ENCODE measurements around the gene DISC1. TPM values are rescaled to one million over a fixed set of nuclear protein-coding genes. Genes with fewer than 3 reads are reported as not detected.

The DISC1 gene
- polyA plus RNA-seq, 1 donor from 2014 or later, result 0.84 TPM

DNA sequence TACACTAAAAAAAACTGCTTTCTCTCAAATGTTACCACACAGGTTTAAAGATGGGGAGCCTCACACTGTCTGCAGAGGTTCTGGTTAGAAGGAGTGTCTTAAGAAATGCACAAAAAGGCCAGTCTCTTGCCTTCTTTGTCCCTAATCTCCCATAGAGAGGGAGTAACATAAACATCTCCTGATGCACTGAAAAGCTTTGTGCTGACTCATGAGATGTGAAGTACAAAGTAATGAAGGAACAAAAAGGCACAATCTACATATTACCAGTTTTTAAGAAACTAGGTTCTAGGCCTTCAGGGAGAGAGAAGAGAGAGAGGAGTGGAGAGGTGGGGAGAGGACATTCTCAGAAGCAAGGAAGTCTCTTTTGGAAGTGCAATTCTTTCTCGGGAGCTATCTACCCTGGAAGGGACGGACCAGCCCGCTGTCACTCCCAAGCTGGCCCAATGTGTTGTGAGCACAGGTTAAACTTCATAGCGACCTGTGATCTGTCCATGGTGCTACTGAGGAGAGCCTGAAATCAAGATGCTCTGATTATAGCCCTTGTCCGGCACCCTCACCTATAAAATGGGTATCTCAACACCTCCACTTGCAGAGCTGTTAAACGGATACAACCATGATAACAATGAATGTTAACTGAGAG lies 458.1 kb downstream of the DISC1 start:
- no peaks in the 10 kb centered on the region for H3K9me3 ChIP-seq (ENCODE audit: low read length)
- no peaks in the 10 kb centered on the region for H3K36me3 ChIP-seq (ENCODE audit: insufficient read depth, low read length)
- H3K4me3 ChIP-seq (ENCODE audit: low read length), result no peak overlapping the region

DNA sequence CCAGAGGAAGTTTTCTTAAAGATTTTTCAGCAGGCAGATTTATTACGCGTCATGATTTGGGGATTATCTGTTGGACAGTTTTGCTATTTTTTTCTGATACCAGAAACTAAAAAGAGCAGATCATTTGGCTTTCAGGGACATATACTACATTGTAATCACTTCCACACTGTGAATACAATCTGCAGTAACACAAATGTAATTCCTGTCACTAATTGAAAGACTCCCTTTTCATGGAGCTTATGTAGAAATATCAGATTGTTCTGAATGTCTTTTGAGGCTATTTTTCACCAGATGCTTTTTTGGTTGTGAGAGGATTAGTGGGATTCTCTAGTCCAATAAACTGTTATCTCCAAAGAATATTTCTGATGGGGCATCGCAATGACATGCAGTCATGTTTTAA lies 464.2 kb downstream of the DISC1 start:
- no peaks in the 10 kb centered on the region for H4K20me1 ChIP-seq (ENCODE audit: insufficient read depth)
- TF ChIP-seq, protein P1, sequence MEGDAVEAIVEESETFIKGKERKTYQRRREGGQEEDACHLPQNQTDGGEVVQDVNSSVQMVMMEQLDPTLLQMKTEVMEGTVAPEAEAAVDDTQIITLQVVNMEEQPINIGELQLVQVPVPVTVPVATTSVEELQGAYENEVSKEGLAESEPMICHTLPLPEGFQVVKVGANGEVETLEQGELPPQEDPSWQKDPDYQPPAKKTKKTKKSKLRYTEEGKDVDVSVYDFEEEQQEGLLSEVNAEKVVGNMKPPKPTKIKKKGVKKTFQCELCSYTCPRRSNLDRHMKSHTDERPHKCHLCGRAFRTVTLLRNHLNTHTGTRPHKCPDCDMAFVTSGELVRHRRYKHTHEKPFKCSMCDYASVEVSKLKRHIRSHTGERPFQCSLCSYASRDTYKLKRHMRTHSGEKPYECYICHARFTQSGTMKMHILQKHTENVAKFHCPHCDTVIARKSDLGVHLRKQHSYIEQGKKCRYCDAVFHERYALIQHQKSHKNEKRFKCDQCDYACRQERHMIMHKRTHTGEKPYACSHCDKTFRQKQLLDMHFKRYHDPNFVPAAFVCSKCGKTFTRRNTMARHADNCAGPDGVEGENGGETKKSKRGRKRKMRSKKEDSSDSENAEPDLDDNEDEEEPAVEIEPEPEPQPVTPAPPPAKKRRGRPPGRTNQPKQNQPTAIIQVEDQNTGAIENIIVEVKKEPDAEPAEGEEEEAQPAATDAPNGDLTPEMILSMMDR (IDR thresholded peaks at IDR 0.05; ENCODE audit: poor library complexity, severe bottlenecking), result no peak
- no peak for TF ChIP-seq MXI1 (conservative IDR thresholded peaks at IDR 0.05; ENCODE audit: poor library complexity, severe bottlenecking)
- no peak for TF ChIP-seq POLR2AphosphoS5 (IDR thresholded peaks at IDR 0.05)
- no peak for TF ChIP-seq TAF1 (IDR thresholded peaks at IDR 0.05; ENCODE audit: low read depth)
- TF ChIP-seq SMC3 (conservative IDR thresholded peaks at IDR 0.05; ENCODE audit: poor library complexity), result no peak
- TF ChIP-seq, protein P2, sequence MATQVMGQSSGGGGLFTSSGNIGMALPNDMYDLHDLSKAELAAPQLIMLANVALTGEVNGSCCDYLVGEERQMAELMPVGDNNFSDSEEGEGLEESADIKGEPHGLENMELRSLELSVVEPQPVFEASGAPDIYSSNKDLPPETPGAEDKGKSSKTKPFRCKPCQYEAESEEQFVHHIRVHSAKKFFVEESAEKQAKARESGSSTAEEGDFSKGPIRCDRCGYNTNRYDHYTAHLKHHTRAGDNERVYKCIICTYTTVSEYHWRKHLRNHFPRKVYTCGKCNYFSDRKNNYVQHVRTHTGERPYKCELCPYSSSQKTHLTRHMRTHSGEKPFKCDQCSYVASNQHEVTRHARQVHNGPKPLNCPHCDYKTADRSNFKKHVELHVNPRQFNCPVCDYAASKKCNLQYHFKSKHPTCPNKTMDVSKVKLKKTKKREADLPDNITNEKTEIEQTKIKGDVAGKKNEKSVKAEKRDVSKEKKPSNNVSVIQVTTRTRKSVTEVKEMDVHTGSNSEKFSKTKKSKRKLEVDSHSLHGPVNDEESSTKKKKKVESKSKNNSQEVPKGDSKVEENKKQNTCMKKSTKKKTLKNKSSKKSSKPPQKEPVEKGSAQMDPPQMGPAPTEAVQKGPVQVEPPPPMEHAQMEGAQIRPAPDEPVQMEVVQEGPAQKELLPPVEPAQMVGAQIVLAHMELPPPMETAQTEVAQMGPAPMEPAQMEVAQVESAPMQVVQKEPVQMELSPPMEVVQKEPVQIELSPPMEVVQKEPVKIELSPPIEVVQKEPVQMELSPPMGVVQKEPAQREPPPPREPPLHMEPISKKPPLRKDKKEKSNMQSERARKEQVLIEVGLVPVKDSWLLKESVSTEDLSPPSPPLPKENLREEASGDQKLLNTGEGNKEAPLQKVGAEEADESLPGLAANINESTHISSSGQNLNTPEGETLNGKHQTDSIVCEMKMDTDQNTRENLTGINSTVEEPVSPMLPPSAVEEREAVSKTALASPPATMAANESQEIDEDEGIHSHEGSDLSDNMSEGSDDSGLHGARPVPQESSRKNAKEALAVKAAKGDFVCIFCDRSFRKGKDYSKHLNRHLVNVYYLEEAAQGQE (IDR thresholded peaks at IDR 0.05; ENCODE audit: borderline replicate concordance), result no peak
- no peak for TF ChIP-seq EZH2 (IDR thresholded peaks at IDR 0.05; ENCODE audit: borderline replicate concordance, insufficient read depth, low read length, poor library complexity, severe bottlenecking)
- no peak for TF ChIP-seq RAD21 (conservative IDR thresholded peaks at IDR 0.05)
- no peak for TF ChIP-seq EP300 (conservative IDR thresholded peaks at IDR 0.05; ENCODE audit: poor library complexity, severe bottlenecking)
- H3F3A ChIP-seq (ENCODE audit: insufficient read depth, low read length, poor library complexity, severe bottlenecking), result no peaks in the 10 kb centered on the region
- H3K79me2 ChIP-seq (replicated peaks; ENCODE audit: insufficient read depth, low read length), result no peaks in the 10 kb centered on the region
- H3K27me3 ChIP-seq (ENCODE audit: insufficient read depth, low read depth, low read length), result no peaks in the 10 kb centered on the region
- H3K27ac ChIP-seq (ENCODE audit: low read length), result no peak overlapping the region
- H3K9me3 ChIP-seq (ENCODE audit: low read length), result no peaks in the 10 kb centered on the region
- H3K9ac ChIP-seq (ENCODE audit: low read length), result no peak overlapping the region
- H3K36me3 ChIP-seq (ENCODE audit: insufficient read depth, low read length), result no peaks in the 10 kb centered on the region
- no peaks in the 10 kb centered on the region for H3K9me2 ChIP-seq (ENCODE audit: insufficient read depth, low read length)
- H2AFZ ChIP-seq (ENCODE audit: low read depth, low read length), result no peak overlapping the region
- no peak overlapping the region for H3K4me3 ChIP-seq (ENCODE audit: low read length)
- no peak overlapping the region for H3K4me2 ChIP-seq (ENCODE audit: low read length)

More for the DNA sequence above, 458.1 kb downstream of the DISC1 start:
- Histone ChIP-seq H2AFZ (ENCODE audit: low read depth, low read length) (no peak overlapping the region), H3K9ac (ENCODE audit: low read length) (no peak overlapping the region), H3K27me3 (ENCODE audit: insufficient read depth, low read depth, low read length) (no peaks in the 10 kb centered on the region), H3K27ac (ENCODE audit: low read length) (no peak overlapping the region), H3K9me2 (ENCODE audit: insufficient read depth, low read length) (no peaks in the 10 kb centered on the region), H3F3A (ENCODE audit: insufficient read depth, low read length, poor library complexity, severe bottlenecking) (no peaks in the 10 kb centered on the region), H3K79me2 (replicated peaks; ENCODE audit: insufficient read depth, low read length) (no peaks in the 10 kb centered on the region), H4K20me1 (ENCODE audit: insufficient read depth) (no peaks in the 10 kb centered on the region), H3K4me2 (ENCODE audit: low read length) (no peak overlapping the region)
- no peak for TF ChIP-seq EP300 (conservative IDR thresholded peaks at IDR 0.05; ENCODE audit: poor library complexity, severe bottlenecking)
- no peak for TF ChIP-seq SMC3 (conservative IDR thresholded peaks at IDR 0.05; ENCODE audit: poor library complexity)
- no peak for TF ChIP-seq MXI1 (conservative IDR thresholded peaks at IDR 0.05; ENCODE audit: poor library complexity, severe bottlenecking)
- TF ChIP-seq EZH2 (IDR thresholded peaks at IDR 0.05; ENCODE audit: borderline replicate concordance, insufficient read depth, low read length, poor library complexity, severe bottlenecking), result no peak
- TF ChIP-seq RAD21 (conservative IDR thresholded peaks at IDR 0.05), result no peak
- TF ChIP-seq TAF1 (IDR thresholded peaks at IDR 0.05; ENCODE audit: low read depth), result no peak
- TF ChIP-seq, protein P2 (IDR thresholded peaks at IDR 0.05; ENCODE audit: borderline replicate concordance), result no peak
- no peak for TF ChIP-seq POLR2AphosphoS5 (IDR thresholded peaks at IDR 0.05)
- TF ChIP-seq, protein P1 (IDR thresholded peaks at IDR 0.05; ENCODE audit: poor library complexity, severe bottlenecking), result no peak

Measured in neural cell (in vitro differentiated cells).